HG02798 (cell line): ENCODE data around the gene EFHD1.
"Not testable (repeated sequence)": the region's sequence is repeated elsewhere in the genome, so short reads cannot be mapped to it uniquely, and the experiment has no call there.

ENCODE experiments used
- ATAC-seq: cut with Tn5 transposase; IDR thresholded peaks from one replicate; pipeline ENCODE4 v1.9.1; 2021; ENCODE audit warnings: mild to moderate bottlenecking; ENCODE audit not compliant: unreplicated experiment, poor library complexity

The EFHD1 gene

GRCh38 chr2:232687382-232688160, 54.2 kb downstream of the EFHD1 start:
- ATAC-seq: no peak

DNA sequence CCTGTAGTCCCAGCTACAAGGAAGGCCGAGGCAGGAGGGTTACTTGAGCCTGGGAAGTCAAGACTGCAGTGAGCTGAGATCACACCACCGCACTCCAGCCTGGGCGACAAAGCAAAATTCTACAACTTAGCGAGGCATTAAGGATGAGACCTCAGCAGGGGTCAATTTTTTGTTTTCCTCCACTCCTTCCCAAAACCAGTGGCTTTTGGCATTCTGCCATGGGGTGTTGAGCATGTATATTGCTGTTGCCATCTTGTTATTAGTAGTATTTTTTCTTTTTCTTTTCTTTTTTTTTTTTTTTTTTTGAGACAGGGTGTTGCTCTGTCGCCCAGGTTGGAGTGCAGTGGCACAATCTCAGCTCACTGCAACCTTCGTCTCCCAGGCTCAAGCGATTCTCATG, 54.8 kb downstream of the EFHD1 start:
- ATAC-seq: no peak

DNA sequence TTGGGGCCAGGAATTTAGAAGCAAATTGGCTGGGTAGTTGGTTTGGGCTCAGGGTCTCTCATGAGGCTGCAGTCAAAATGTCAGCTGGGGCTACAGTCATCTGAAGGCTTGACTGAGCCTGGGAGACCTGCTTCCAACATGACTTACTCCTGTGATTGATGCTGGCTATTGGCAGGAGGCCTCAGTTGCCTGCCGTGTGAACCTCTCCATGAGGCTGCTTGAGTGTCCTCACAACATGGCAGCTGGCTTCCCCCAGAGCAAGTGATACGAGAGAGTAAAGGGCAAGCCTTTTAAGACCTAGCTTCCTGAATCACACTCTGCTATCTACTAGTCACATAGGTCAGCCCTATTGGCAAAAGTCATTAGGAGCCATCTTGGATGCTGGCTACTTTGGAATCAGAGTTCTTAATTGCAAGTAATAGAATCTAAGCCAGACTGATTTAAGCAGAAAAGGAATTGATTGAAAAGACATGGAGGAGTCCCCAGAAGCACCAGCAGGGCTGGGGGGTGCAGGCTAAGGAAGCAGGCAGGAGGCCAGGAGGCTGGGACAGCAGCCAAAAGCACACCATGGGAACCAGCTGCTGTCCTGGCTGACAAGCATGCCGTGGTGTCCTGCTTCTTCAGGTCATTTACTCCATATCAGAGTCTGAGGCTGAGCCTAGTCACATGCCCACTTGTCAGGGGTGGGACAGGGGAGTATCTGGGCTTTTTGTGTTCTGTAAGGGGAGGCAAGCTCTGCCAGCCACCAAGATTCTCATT, 55.9 kb downstream of the EFHD1 start:
- ATAC-seq: no peak

- not testable (repeated sequence) for ATAC-seq
These were observed 57.7 kb downstream of the EFHD1 start for GRCh38 chr2:232691117-232691516.

DNA sequence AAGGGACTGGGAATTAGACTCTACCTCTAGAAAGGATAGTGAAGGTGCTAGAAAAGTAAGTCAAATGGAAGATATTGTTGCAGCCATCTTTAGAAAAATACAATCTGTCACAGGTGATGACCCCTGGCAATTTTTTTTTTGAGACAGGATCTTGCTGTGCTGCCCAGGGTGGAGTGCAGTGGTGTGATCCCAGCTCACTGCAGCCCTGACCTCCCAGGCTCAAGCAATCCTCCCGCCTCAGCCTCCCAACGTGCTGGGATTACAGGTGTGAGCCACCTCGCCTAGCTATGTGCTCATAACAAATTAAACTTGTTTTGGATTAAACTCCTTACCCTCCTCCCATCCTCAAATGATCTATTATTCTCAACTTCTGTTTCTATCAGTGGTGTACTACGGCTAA, 59.9 kb downstream of the EFHD1 start:
- no peak for ATAC-seq

- no peak for ATAC-seq
These were observed 63.2 kb downstream of the EFHD1 start for GRCh38 chr2:232696609-232697058.

- ATAC-seq: peak; percentile 87
These were observed 63.8 kb downstream of the EFHD1 start, which contains the start of gene GIGYF2 for GRCh38 chr2:232697059-232697806. Gene GIGYF2, plus strand, starts transcription at chr2:232697331. Its CDS starts 37,867 bp downstream, at chr2:232735198.

DNA sequence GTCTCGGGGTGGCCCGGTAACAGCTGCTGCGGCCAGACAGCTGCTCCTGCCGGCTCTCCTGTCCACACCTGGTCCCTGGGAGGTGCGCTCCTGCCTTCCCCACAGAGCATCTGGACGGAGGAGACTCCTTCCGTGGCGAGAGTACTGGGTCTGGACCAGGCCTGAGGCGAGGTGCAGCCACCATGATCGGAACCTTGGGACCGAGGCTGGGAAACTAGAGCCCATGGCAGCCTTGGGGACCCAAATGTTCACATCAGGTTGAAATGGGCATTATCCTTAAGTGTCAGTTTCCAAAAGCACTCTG, 64.4 kb downstream of the EFHD1 start:
- peak; percentile 22 for ATAC-seq

DNA sequence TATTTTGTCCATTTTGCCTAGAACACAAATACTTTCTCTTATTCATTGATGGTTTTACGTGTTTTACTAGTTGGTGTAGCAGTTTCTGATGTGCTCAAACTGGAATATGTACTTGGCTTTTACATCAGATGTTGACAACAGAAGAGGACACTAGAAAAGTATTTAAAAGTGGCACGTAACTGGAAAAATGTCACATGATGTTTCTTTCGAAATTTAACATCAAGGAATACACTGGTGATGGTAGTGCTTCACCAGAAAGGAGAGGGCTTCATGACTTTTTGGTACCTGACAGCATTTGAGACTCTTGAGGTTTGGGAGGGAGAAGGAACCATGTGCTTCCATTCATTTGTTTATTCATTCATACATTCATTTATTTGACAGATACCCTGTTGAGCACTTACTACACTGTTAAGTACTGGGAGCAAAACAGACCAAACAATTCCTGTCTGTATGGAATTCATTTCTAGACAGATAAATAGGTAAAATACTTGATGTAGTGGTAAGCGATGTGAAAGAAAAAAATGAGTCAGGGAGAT, 65.2 kb downstream of the EFHD1 start:
- no peak for ATAC-seq

GRCh38 chr2:232699110-232699509, 65.7 kb downstream of the EFHD1 start:
- ATAC-seq: no peak

DNA sequence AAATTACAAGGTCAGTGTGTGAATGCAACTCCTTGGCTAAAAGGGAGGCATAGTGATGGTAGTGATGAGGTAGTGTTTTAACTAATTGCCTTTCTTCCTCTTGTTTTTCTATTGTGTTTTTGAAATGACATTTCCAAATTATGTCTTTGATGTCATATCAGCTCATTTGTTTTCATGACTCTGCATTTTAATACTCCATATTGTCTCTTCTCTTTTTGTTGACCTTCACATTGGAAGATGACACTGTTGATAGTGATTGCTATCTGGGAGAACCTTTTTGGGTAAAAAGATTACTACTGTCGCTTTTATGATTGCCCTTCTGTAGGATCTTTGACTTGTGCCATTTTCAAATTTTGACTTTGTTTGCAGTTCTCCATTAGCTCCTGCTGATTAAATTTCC, 66.8 kb downstream of the EFHD1 start:
- no peak for ATAC-seq

- ATAC-seq: no peak
These were observed 73.7 kb downstream of the EFHD1 start for GRCh38 chr2:232707076-232707475.

DNA sequence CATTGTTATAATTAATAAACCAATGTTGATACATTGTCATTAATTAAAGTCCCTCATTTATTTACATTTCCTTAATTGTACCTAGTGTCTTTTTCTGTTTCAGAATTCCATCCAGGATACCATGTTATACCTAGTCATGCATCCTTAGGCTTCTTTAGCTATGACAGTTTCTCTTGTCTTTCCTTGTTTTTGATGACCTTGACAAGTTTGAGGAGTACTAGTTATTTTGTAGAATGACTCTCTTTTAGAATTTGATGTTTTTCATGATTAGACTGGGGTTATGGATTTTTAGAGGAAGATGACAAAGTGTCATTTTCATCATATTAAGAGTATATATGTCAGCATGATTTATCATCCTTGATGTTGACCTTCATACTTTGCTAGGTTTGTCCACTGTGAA, 80.1 kb downstream of the EFHD1 start:
- ATAC-seq: no peak

- ATAC-seq: no peak
These were observed 81.6 kb downstream of the EFHD1 start for GRCh38 chr2:232714969-232715368.

DNA sequence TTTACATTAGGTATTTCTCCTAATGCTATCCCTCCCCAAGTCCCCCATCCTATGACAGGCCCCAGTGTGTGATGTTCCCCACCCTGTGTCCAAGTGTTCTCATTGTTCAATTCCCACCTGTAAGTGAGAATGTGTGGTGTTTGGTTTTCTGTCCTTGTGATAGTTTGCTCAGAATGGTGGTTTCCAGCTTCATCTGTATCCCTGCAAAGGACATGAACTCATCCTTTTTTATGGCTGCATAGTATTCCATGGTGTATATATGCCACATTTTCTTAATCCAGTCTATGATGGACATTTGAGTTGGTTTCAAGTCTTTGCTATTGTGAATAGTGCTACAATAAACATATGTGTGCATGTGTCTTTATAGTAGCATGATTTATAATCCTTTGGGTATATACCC, 86.7 kb downstream of the EFHD1 start:
- ATAC-seq: not testable (repeated sequence)

GRCh38 chr2:232721261-232721660, 87.9 kb downstream of the EFHD1 start:
- no peak for ATAC-seq

DNA sequence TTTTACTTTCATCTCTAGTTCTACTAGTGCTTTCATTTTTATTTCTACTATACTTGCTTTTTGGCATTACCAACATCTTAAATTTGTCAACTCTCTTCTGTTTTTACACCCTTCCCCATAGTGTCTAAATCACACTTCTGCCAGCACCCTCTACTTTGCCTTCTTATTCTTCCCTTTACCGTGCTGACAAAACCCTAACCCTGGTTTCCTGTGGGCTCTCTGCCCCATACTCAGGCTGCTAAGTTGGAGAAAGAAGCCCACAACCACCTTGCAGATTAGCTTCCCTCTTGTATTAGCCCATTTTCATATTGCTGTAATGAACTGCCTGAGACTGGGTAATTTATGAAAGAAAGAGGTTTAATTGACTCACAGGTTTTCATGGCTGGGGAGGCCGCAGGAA, 88.5 kb downstream of the EFHD1 start:
- no peak for ATAC-seq

DNA sequence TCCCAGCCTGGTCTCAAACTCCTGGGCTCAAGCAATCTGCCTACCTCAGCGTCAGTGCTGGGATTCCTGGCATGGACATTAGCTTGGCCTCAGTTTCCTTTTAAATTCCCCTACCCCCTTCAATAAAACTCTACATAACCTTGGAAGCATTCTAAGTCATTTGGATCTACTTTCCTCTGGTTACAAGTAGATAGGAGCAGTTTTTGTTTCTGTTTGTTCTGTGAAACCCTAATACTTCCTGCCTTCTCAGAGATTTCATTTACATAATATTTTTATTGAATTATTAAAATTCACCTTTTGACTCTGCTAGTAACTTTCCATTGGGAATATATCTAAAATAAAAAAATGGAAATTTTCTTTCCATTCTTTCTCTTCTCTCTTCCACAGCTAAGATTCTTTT, 89.6 kb downstream of the EFHD1 start:
- ATAC-seq: no peak

DNA sequence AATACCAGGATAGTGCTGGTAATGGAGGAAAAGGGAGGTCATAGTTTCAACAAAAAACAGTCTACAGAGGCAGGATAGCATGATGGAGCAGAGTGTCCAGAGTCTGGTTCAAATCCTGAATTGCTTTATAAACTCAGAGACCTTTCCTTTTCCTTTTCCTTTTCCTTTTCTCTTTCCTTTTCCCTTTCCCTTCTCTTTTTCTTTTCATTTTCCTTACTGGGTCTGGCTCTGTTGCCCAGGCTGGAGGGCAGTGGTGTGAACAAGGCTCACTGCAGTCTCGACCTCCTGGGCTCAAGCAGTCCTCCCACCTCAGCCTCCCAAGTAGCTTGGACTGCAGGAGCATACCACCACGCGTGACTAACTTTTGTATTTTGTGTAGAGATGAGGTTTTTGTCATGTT, 95.4 kb downstream of the EFHD1 start:
- ATAC-seq: no peak

DNA sequence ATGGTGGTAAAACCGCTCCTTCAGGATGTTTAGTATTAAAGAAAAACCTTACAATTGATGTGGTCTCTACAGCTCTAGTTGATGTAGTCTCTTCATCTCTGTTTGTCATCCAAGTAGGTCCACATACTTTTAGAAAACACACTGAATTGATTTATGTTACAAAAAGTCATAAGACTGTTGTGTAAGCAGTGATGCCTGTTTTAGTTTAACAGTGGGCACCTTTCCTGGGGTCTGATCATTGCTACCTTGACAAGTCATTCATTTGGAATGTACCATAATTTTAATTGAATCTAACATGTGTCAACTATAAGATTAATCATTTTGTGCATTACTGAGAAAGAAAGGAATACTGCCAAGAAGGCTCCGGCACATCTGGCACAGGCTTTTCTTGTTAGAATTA, 98.1 kb downstream of the EFHD1 start:
- no peak for ATAC-seq
